ENCODE measurements around the gene TSPAN5.
"Not testable (repeated sequence)": the region's sequence is repeated elsewhere in the genome, so short reads cannot be mapped to it uniquely, and the experiment has no call there.

- not testable (repeated sequence) for TF ChIP-seq POLR2A, CTCF (IDR thresholded peaks at IDR 0.05)
Measured at GRCh38 chr4:98457422-98457821, 201.0 kb downstream of the TSPAN5 start.
